Liver (tissue), 3 donors: ENCODE results near the gene ANG.

Experiments
- FOXA2 ChIP-seq: IDR thresholded peaks from 2 replicates; pipeline ENCODE4 v1.6.1; 2016; ENCODE audit warnings: antibody characterized with exemption
- HNF4G ChIP-seq: IDR thresholded peaks from 2 replicates; pipeline ENCODE4 v1.6.1; 2016; ENCODE audit warnings: antibody characterized with exemption
- RAD21 ChIP-seq, 2 donors: IDR thresholded peaks; 2 replicates each; pipeline ENCODE4 v1.6.1; 2016; ENCODE audit warnings: antibody characterized with exemption in 2 of 2, mild to moderate bottlenecking in 2 of 2
- SP1 ChIP-seq: IDR thresholded peaks from 2 replicates; pipeline ENCODE4 v1.6.1; 2018; ENCODE audit warnings: antibody characterized with exemption, mild to moderate bottlenecking
- TAF1 ChIP-seq: conservative IDR thresholded peaks from 2 replicates; pipeline ENCODE4 v1.6.1; 2016; ENCODE audit warnings: antibody characterized with exemption, mild to moderate bottlenecking
- YY1 ChIP-seq: IDR thresholded peaks from 2 replicates; pipeline ENCODE4 v1.6.1; 2016; ENCODE audit warnings: antibody characterized with exemption, mild to moderate bottlenecking
- TF ChIP-seq, protein P1 (sequence below): fragments of 150-350 bp; IDR thresholded peaks from 2 replicates; pipeline ENCODE4 v1.5.1; 2017; ENCODE audit warnings: improper control_type of control experiment, low read depth, low read length; ENCODE audit not compliant: missing input control
- TF ChIP-seq, protein P2 (sequence below): IDR thresholded peaks from 2 replicates; pipeline ENCODE4 v1.6.1; 2016; ENCODE audit warnings: antibody characterized with exemption
- TF ChIP-seq, protein P3 (sequence below): IDR thresholded peaks from 2 replicates; pipeline ENCODE4 v1.6.1; 2016; ENCODE audit warnings: antibody characterized with exemption, mild to moderate bottlenecking
- TF ChIP-seq, protein P4 (sequence below): IDR thresholded peaks from 2 replicates; pipeline ENCODE4 v1.6.1; 2016; ENCODE audit warnings: antibody characterized with exemption
- donor health status: healthy.
- donor health status: healthy.

DNA sequence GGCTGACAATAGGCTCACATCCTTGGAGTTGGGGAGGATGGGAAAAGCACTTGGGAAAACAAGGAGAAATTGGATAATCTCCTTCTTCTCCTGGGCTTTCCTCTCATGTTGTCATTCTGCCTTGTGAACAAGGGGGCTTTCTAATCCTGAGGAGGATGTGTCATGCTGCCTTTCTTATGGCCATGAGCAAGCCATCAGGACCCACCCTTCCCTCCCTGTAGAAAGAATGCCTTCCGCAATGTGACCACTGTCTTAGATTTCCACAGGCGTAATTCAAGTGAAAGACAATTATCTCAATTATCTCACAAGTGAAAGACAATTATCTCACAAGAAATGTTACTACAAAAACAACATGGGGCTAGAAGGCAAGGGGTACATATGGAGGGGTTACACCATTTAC, 44.0 kb upstream of the ANG start:
- TF ChIP-seq SP1 (no peak), TAF1 (no peak), RAD21 (IDR thresholded peaks at IDR 0.05) (no peak), YY1 (no peak), HNF4G (no peak), FOXA2 (no peak)
- TF ChIP-seq, protein P1, sequence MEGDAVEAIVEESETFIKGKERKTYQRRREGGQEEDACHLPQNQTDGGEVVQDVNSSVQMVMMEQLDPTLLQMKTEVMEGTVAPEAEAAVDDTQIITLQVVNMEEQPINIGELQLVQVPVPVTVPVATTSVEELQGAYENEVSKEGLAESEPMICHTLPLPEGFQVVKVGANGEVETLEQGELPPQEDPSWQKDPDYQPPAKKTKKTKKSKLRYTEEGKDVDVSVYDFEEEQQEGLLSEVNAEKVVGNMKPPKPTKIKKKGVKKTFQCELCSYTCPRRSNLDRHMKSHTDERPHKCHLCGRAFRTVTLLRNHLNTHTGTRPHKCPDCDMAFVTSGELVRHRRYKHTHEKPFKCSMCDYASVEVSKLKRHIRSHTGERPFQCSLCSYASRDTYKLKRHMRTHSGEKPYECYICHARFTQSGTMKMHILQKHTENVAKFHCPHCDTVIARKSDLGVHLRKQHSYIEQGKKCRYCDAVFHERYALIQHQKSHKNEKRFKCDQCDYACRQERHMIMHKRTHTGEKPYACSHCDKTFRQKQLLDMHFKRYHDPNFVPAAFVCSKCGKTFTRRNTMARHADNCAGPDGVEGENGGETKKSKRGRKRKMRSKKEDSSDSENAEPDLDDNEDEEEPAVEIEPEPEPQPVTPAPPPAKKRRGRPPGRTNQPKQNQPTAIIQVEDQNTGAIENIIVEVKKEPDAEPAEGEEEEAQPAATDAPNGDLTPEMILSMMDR, result no peak
- TF ChIP-seq, protein P2, sequence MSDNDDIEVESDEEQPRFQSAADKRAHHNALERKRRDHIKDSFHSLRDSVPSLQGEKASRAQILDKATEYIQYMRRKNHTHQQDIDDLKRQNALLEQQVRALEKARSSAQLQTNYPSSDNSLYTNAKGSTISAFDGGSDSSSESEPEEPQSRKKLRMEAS, result no peak
- TF ChIP-seq, protein P3, sequence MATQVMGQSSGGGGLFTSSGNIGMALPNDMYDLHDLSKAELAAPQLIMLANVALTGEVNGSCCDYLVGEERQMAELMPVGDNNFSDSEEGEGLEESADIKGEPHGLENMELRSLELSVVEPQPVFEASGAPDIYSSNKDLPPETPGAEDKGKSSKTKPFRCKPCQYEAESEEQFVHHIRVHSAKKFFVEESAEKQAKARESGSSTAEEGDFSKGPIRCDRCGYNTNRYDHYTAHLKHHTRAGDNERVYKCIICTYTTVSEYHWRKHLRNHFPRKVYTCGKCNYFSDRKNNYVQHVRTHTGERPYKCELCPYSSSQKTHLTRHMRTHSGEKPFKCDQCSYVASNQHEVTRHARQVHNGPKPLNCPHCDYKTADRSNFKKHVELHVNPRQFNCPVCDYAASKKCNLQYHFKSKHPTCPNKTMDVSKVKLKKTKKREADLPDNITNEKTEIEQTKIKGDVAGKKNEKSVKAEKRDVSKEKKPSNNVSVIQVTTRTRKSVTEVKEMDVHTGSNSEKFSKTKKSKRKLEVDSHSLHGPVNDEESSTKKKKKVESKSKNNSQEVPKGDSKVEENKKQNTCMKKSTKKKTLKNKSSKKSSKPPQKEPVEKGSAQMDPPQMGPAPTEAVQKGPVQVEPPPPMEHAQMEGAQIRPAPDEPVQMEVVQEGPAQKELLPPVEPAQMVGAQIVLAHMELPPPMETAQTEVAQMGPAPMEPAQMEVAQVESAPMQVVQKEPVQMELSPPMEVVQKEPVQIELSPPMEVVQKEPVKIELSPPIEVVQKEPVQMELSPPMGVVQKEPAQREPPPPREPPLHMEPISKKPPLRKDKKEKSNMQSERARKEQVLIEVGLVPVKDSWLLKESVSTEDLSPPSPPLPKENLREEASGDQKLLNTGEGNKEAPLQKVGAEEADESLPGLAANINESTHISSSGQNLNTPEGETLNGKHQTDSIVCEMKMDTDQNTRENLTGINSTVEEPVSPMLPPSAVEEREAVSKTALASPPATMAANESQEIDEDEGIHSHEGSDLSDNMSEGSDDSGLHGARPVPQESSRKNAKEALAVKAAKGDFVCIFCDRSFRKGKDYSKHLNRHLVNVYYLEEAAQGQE, result no peak
- TF ChIP-seq, protein P4, sequence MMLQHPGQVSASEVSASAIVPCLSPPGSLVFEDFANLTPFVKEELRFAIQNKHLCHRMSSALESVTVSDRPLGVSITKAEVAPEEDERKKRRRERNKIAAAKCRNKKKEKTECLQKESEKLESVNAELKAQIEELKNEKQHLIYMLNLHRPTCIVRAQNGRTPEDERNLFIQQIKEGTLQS, result no peak
